ENCODE data around the gene TCF7L1.
"Not testable (repeated sequence)": the region's sequence is repeated elsewhere in the genome, so short reads cannot be mapped to it uniquely, and the experiment has no call there.

Gene TCF7L1

GRCh38 chr2:85308896-85309555, 175.8 kb downstream of the TCF7L1 start:
- no peak for TF ChIP-seq CTCF (IDR thresholded peaks at IDR 0.05)
- no peak overlapping the region for H3K4me2 ChIP-seq (ENCODE audit: low read length)
- H3K4me1 ChIP-seq = no peaks in the 10 kb centered on the region
- H2AFZ ChIP-seq = no peak overlapping the region
- H3K79me2 ChIP-seq = no peaks in the 10 kb centered on the region
- no peaks in the 10 kb centered on the region for H3K36me3 ChIP-seq (ENCODE audit: control insufficient read depth, insufficient read depth, low read length)
- H3K4me3 ChIP-seq (ENCODE audit: low read depth, low read length) = no peak overlapping the region
- H3K9me3 ChIP-seq (ENCODE audit: control insufficient read depth, low read length) = no peaks in the 10 kb centered on the region
- no peaks in the 10 kb centered on the region for H3K27me3 ChIP-seq (ENCODE audit: control insufficient read depth, insufficient read depth, low read length)
- H3K27ac ChIP-seq = no peak overlapping the region
- H3K9ac ChIP-seq = no peak overlapping the region

- Histone ChIP-seq H2AFZ (no peak overlapping the region), H3K27me3 (ENCODE audit: control insufficient read depth, insufficient read depth, low read length) (no peaks in the 10 kb centered on the region), H3K27ac (no peak overlapping the region), H3K36me3 (ENCODE audit: control insufficient read depth, insufficient read depth, low read length) (no peaks in the 10 kb centered on the region), H3K4me3 (ENCODE audit: low read depth, low read length) (no peak overlapping the region), H3K79me2 (no peaks in the 10 kb centered on the region), H3K9me3 (ENCODE audit: control insufficient read depth, low read length) (no peaks in the 10 kb centered on the region), H3K9ac (no peak overlapping the region), H3K4me2 (ENCODE audit: low read length) (no peak overlapping the region), H3K4me1 (no peaks in the 10 kb centered on the region)
- no peak for TF ChIP-seq CTCF (IDR thresholded peaks at IDR 0.05)
Observed at GRCh38 chr2:85309699-85310321, 176.6 kb downstream of the TCF7L1 start.

- Histone ChIP-seq H3K4me2 (ENCODE audit: low read length) (no peak overlapping the region), H3K27me3 (ENCODE audit: control insufficient read depth, insufficient read depth, low read length) (no peaks in the 10 kb centered on the region), H3K36me3 (ENCODE audit: control insufficient read depth, insufficient read depth, low read length) (no peaks in the 10 kb centered on the region), H2AFZ (no peak overlapping the region), H3K9ac (no peak overlapping the region), H3K4me1 (no peaks in the 10 kb centered on the region), H3K79me2 (no peaks in the 10 kb centered on the region), H3K9me3 (ENCODE audit: control insufficient read depth, low read length) (no peaks in the 10 kb centered on the region), H3K4me3 (ENCODE audit: low read depth, low read length) (no peak overlapping the region), H3K27ac (no peak overlapping the region)
- TF ChIP-seq CTCF (IDR thresholded peaks at IDR 0.05) = no peak
Observed at GRCh38 chr2:85310330-85310729, 177.1 kb downstream of the TCF7L1 start.

- Histone ChIP-seq H3K79me2 (no peaks in the 10 kb centered on the region), H2AFZ (no peak overlapping the region), H3K4me1 (no peaks in the 10 kb centered on the region), H3K9ac (no peak overlapping the region), H3K36me3 (ENCODE audit: control insufficient read depth, insufficient read depth, low read length) (no peaks in the 10 kb centered on the region), H3K27me3 (ENCODE audit: control insufficient read depth, insufficient read depth, low read length) (no peaks in the 10 kb centered on the region), H3K9me3 (ENCODE audit: control insufficient read depth, low read length) (no peaks in the 10 kb centered on the region), H3K27ac (no peak overlapping the region), H3K4me3 (ENCODE audit: low read depth, low read length) (no peak overlapping the region), H3K4me2 (ENCODE audit: low read length) (no peak overlapping the region)
- TF ChIP-seq CTCF (IDR thresholded peaks at IDR 0.05) = no peak
Observed at GRCh38 chr2:85312404-85312803, 179.2 kb downstream of the TCF7L1 start.

- no peak for TF ChIP-seq CTCF (IDR thresholded peaks at IDR 0.05)
- Histone ChIP-seq H3K27me3 (ENCODE audit: control insufficient read depth, insufficient read depth, low read length) (no peaks in the 10 kb centered on the region), H3K36me3 (ENCODE audit: control insufficient read depth, insufficient read depth, low read length) (no peaks in the 10 kb centered on the region), H3K4me2 (ENCODE audit: low read length) (no peak overlapping the region), H3K4me1 (peaks cover 5% of the 10 kb centered on the region), H2AFZ (no peak overlapping the region), H3K4me3 (ENCODE audit: low read depth, low read length) (no peak overlapping the region), H3K9ac (no peak overlapping the region), H3K27ac (no peak overlapping the region), H3K9me3 (ENCODE audit: control insufficient read depth, low read length) (no peaks in the 10 kb centered on the region), H3K79me2 (no peaks in the 10 kb centered on the region)
Observed at GRCh38 chr2:85314884-85315242, 181.7 kb downstream of the TCF7L1 start.

- H3K36me3 ChIP-seq (ENCODE audit: control insufficient read depth, insufficient read depth, low read length); H3K79me2 ChIP-seq; H3K27me3 ChIP-seq (ENCODE audit: control insufficient read depth, insufficient read depth, low read length); H3K4me2 ChIP-seq (ENCODE audit: low read length); H3K27ac ChIP-seq; H3K4me1 ChIP-seq; H2AFZ ChIP-seq; H3K9me3 ChIP-seq (ENCODE audit: control insufficient read depth, low read length); H3K4me3 ChIP-seq (ENCODE audit: low read depth, low read length); H3K9ac ChIP-seq: not testable (repeated sequence)
Observed at GRCh38 chr2:85315921-85316320, 182.7 kb downstream of the TCF7L1 start.

All from parathyroid adenoma (tissue), 2 donors.